ENCODE measurements around the gene IFNAR2. TPM values are rescaled to one million over a fixed set of nuclear protein-coding genes. Genes with fewer than 3 reads are reported as not detected.

The IFNAR2 gene
- total RNA-seq, 1 experiment from 2014 or later = 31.0 TPM

GRCh38 chr21:33189824-33190223 lies 39.9 kb upstream of the IFNAR2 start:
- Mint-ChIP-seq H3K4me3 (ENCODE audit: low read depth, unreplicated experiment) (no peak overlapping the region), H3K4me1 (ENCODE audit: low read depth, unreplicated experiment) (no peaks in the 10 kb centered on the region), H3K27ac (ENCODE audit: unreplicated experiment) (no peak overlapping the region), H3K27me3 (ENCODE audit: unreplicated experiment) (peaks cover 33% of the 10 kb centered on the region), H3K36me3 (ENCODE audit: insufficient read depth, unreplicated experiment) (no peaks in the 10 kb centered on the region), H3K9me3 (ENCODE audit: low read depth, unreplicated experiment) (no peaks in the 10 kb centered on the region)
- BruUV-seq (replicated peaks) = no TSS peak
- no peak for TF ChIP-seq CTCF (IDR thresholded peaks at IDR 0.05; ENCODE audit: unreplicated experiment)
- DNase-seq = no peak
- CTCF ChIA-PET = no interaction called here
- intact Hi-C loops (cut with micrococcal nuclease; ENCODE audit: unreplicated experiment) = no loop called here

GRCh38 chr21:33196941-33197374 lies 32.8 kb upstream of the IFNAR2 start:
- H3K36me3 Mint-ChIP-seq (ENCODE audit: insufficient read depth, unreplicated experiment) = no peaks in the 10 kb centered on the region
- no TSS peak for BruUV-seq (replicated peaks)
- no peaks in the 10 kb centered on the region for H3K4me1 Mint-ChIP-seq (ENCODE audit: low read depth, unreplicated experiment)
- peak; percentile 27 for TF ChIP-seq CTCF (IDR thresholded peaks at IDR 0.05; ENCODE audit: unreplicated experiment)
- intact Hi-C loops (cut with micrococcal nuclease; ENCODE audit: unreplicated experiment) = loop anchor here (2.0 kb wide), 3 partner anchors 202 to 364 kb away; no protein-coding TSS in a partner anchor
- H3K4me3 Mint-ChIP-seq (ENCODE audit: low read depth, unreplicated experiment) = no peak overlapping the region
- CTCF ChIA-PET = interaction anchor here (0.6 to 1.2 kb wide), 5 partner anchors 97 to 364 kb away, joined by 3 to 8 read pairs (median 4); no protein-coding TSS in a partner anchor
- no peaks in the 10 kb centered on the region for H3K27me3 Mint-ChIP-seq (ENCODE audit: unreplicated experiment)
- no peaks in the 10 kb centered on the region for H3K9me3 Mint-ChIP-seq (ENCODE audit: low read depth, unreplicated experiment)
- peak; percentile 58 for DNase-seq
- no peak overlapping the region for H3K27ac Mint-ChIP-seq (ENCODE audit: unreplicated experiment)

- intact Hi-C loops (cut with micrococcal nuclease; ENCODE audit: unreplicated experiment) = loop anchor here (2.0 kb wide), 3 partner anchors 203 to 365 kb away; no protein-coding TSS in a partner anchor
- no peak for TF ChIP-seq CTCF (IDR thresholded peaks at IDR 0.05; ENCODE audit: unreplicated experiment)
- peaks cover under 1% of the 10 kb centered on the region for H3K4me1 Mint-ChIP-seq (ENCODE audit: low read depth, unreplicated experiment)
- no TSS peak for BruUV-seq (replicated peaks)
- H3K27ac Mint-ChIP-seq (ENCODE audit: unreplicated experiment) = no peak overlapping the region
- no peaks in the 10 kb centered on the region for H3K27me3 Mint-ChIP-seq (ENCODE audit: unreplicated experiment)
- H3K9me3 Mint-ChIP-seq (ENCODE audit: low read depth, unreplicated experiment) = no peaks in the 10 kb centered on the region
- CTCF ChIA-PET = interaction anchor here (0.6 to 1.2 kb wide), 4 partner anchors 164 to 365 kb away, joined by 3 to 8 read pairs (median 6); no protein-coding TSS in a partner anchor
- no peak overlapping the region for H3K4me3 Mint-ChIP-seq (ENCODE audit: low read depth, unreplicated experiment)
- H3K36me3 Mint-ChIP-seq (ENCODE audit: insufficient read depth, unreplicated experiment) = no peaks in the 10 kb centered on the region
- no peak for DNase-seq
These were observed 32.2 kb upstream of the IFNAR2 start for GRCh38 chr21:33197496-33197895.

- Mint-ChIP-seq H3K9me3 (ENCODE audit: low read depth, unreplicated experiment) (no peaks in the 10 kb centered on the region), H3K4me3 (ENCODE audit: low read depth, unreplicated experiment) (no peak overlapping the region), H3K4me1 (ENCODE audit: low read depth, unreplicated experiment) (peaks cover 11% of the 10 kb centered on the region), H3K27me3 (ENCODE audit: unreplicated experiment) (no peaks in the 10 kb centered on the region), H3K27ac (ENCODE audit: unreplicated experiment) (no peak overlapping the region), H3K36me3 (ENCODE audit: insufficient read depth, unreplicated experiment) (no peaks in the 10 kb centered on the region)
- no peak for TF ChIP-seq CTCF (IDR thresholded peaks at IDR 0.05; ENCODE audit: unreplicated experiment)
- no peak for DNase-seq
- intact Hi-C loops (cut with micrococcal nuclease; ENCODE audit: unreplicated experiment) = loop anchor here (2.0 kb wide), 1 partner anchor 176 kb away; no protein-coding TSS in a partner anchor
- CTCF ChIA-PET = no interaction called here
- no TSS peak for BruUV-seq (replicated peaks)
These were observed 31.2 kb upstream of the IFNAR2 start for GRCh38 chr21:33198346-33199099.

Measured in Calu3 (cell line).